Measurements from ENCODE around the gene HBS1L. TPM values are rescaled to one million over a fixed set of nuclear protein-coding genes. Genes with fewer than 3 reads are reported as not detected.

Gene HBS1L
- polyA plus RNA-seq, 1 of the 3 experiments (the other 2 are of a cell fraction) = 19.0 TPM

- Histone ChIP-seq H3K4me3 (ENCODE audit: low read depth in 2 of 2, low read length in 1 of 2) (no peak overlapping the region), H3K36me3 (replicated peaks in 1 of 2; ENCODE audit: control insufficient read depth in 1 of 2, insufficient read depth in 2 of 2, low read length in 1 of 2) (no peaks in the 10 kb centered on the region), H3K9me2 (no peaks in the 10 kb centered on the region), H3K9me3 (no peaks in the 10 kb centered on the region), H3K4me1 (ENCODE audit: control insufficient read depth in 1 of 2, insufficient read depth in 2 of 2, low read depth in 1 of 2, low read length in 1 of 2) (no peaks in the 10 kb centered on the region), H4K20me1 (ENCODE audit: insufficient read depth) (no peaks in the 10 kb centered on the region), H3K9ac (no peak overlapping the region), H3K79me2 (ENCODE audit: insufficient read depth) (no peaks in the 10 kb centered on the region), H3K4me2 (no peak overlapping the region), H3K27ac (ENCODE audit: low read depth in 2 of 2, low read length in 1 of 2) (no peak overlapping the region), H3F3A (replicated peaks; ENCODE audit: insufficient read depth) (peaks cover 3% of the 10 kb centered on the region), H2AFZ (ENCODE audit: low read depth) (no peak overlapping the region), H3K27me3 (ENCODE audit: insufficient read depth) (no peaks in the 10 kb centered on the region)
- ChIA-PET CTCF (interaction anchor here (0.9 to 1.2 kb wide), 3 partner anchors 19 to 798 kb away, joined by 3 read pairs; no protein-coding TSS in a partner anchor), POLR2A (no interaction called here)
- no peak for TF ChIP-seq FOXJ3 (CRISPR knock-in tag; IDR thresholded peaks at IDR 0.05)
- TF ChIP-seq GATA2 (CRISPR knock-in tag; IDR thresholded peaks at IDR 0.05) = no peak
- TF ChIP-seq TEAD4 (IDR thresholded peaks at IDR 0.05; ENCODE audit: borderline replicate concordance, insufficient read depth) = no peak
- no peak for TF ChIP-seq YY1 (IDR thresholded peaks at IDR 0.05; ENCODE audit: low read depth)
- no peak for TF ChIP-seq ELF1 (IDR thresholded peaks at IDR 0.05)
- DNase-seq = no peak
- 92% methylated on average over 4 of the region's 5 CpGs for WGBS (ENCODE audit: low lambda C conversion rate)
Measured at GRCh38 chr6:134921276-134921675, 133.3 kb downstream of the HBS1L start.

- Histone ChIP-seq H3K4me2 (no peak overlapping the region), H3K79me2 (ENCODE audit: insufficient read depth) (no peaks in the 10 kb centered on the region), H2AFZ (ENCODE audit: low read depth) (no peak overlapping the region), H3F3A (replicated peaks; ENCODE audit: insufficient read depth) (peaks cover 3% of the 10 kb centered on the region), H3K27ac (ENCODE audit: low read depth in 2 of 2, low read length in 1 of 2) (no peak overlapping the region), H3K4me3 (ENCODE audit: low read depth in 2 of 2, low read length in 1 of 2) (no peak overlapping the region), H3K9ac (no peak overlapping the region), H3K9me2 (no peaks in the 10 kb centered on the region), H3K27me3 (ENCODE audit: insufficient read depth) (no peaks in the 10 kb centered on the region), H3K4me1 (ENCODE audit: control insufficient read depth in 1 of 2, insufficient read depth in 2 of 2, low read depth in 1 of 2, low read length in 1 of 2) (no peaks in the 10 kb centered on the region), H3K36me3 (replicated peaks in 1 of 2; ENCODE audit: control insufficient read depth in 1 of 2, insufficient read depth in 2 of 2, low read length in 1 of 2) (no peaks in the 10 kb centered on the region), H3K9me3 (no peaks in the 10 kb centered on the region), H4K20me1 (ENCODE audit: insufficient read depth) (no peaks in the 10 kb centered on the region)
- 14% methylated on average over 2 of the region's 2 CpGs for WGBS (ENCODE audit: low lambda C conversion rate)
- TF ChIP-seq, protein P1, sequence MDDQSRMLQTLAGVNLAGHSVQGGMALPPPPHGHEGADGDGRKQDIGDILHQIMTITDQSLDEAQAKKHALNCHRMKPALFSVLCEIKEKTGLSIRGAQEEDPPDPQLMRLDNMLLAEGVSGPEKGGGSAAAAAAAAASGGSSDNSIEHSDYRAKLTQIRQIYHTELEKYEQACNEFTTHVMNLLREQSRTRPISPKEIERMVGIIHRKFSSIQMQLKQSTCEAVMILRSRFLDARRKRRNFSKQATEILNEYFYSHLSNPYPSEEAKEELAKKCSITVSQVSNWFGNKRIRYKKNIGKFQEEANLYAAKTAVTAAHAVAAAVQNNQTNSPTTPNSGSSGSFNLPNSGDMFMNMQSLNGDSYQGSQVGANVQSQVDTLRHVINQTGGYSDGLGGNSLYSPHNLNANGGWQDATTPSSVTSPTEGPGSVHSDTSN (IDR thresholded peaks at IDR 0.05) = peak; percentile 12; the same call in 1 of the 2 replicates
- no peak for TF ChIP-seq ELF1 (IDR thresholded peaks at IDR 0.05)
- POLR2A ChIA-PET = no interaction called here
- CTCF ChIA-PET = interaction anchor here (0.8 to 1.2 kb wide), 3 partner anchors 20 to 823 kb away, joined by 3 read pairs; no protein-coding TSS in a partner anchor
- no peak for DNase-seq
Measured at GRCh38 chr6:134920422-134920821, 134.2 kb downstream of the HBS1L start.

DNA sequence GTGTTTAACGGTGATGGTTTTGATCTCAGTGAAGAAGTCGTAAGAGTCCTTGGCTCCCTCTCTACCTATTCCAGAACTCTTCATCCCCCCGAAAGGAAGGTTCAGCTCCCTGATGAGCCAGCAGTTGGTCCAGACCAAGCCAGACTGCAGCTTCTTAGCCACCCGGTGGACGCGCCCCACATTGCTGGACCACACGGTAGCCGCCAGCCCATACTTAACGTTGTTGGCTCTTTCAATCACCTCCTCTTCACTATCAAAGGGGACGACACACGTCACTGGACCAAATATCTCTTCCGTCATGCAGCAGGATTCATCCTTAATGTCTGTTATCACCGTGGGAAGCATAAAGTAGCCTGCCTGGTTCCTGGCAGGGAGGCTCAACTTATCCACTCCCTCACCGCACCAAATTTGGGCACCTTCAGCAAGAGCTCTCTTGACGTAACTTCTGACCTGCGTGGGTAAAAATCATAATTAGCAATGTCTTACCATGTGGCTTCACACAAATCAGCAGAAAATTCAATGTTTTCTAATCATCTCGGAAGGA is 136.1 kb downstream of the HBS1L start:
- WGBS (ENCODE audit: low lambda C conversion rate) = 89% methylated on average over 14 of the region's 17 CpGs
- Histone ChIP-seq H3K9ac (no peak overlapping the region), H2AFZ (ENCODE audit: low read depth) (no peak overlapping the region), H3K27me3 (ENCODE audit: insufficient read depth) (no peaks in the 10 kb centered on the region), H3K9me3 (no peaks in the 10 kb centered on the region), H3F3A (replicated peaks; ENCODE audit: insufficient read depth) (peaks cover 3% of the 10 kb centered on the region), H3K9me2 (no peaks in the 10 kb centered on the region), H3K4me3 (ENCODE audit: low read depth in 2 of 2, low read length in 1 of 2) (no peak overlapping the region), H3K79me2 (ENCODE audit: insufficient read depth) (no peaks in the 10 kb centered on the region), H3K4me2 (no peak overlapping the region), H3K27ac (ENCODE audit: low read depth in 2 of 2, low read length in 1 of 2) (no peak overlapping the region), H3K36me3 (replicated peaks in 1 of 2; ENCODE audit: control insufficient read depth in 1 of 2, insufficient read depth in 2 of 2, low read length in 1 of 2) (no peaks in the 10 kb centered on the region), H3K4me1 (ENCODE audit: control insufficient read depth in 1 of 2, insufficient read depth in 2 of 2, low read depth in 1 of 2, low read length in 1 of 2) (no peaks in the 10 kb centered on the region), H4K20me1 (ENCODE audit: insufficient read depth) (no peaks in the 10 kb centered on the region)
- ChIA-PET CTCF (interaction anchor here (0.8 to 1.8 kb wide), 4 partner anchors 36 to 795 kb away, joined by 3 to 4 read pairs (median 3); no protein-coding TSS in a partner anchor), POLR2A (no interaction called here)
- DNase-seq = no peak
- TF ChIP-seq CHD2 (IDR thresholded peaks at IDR 0.05; ENCODE audit: low read length, partially characterized antibody) (no peak), TEAD4 (IDR thresholded peaks at IDR 0.05; ENCODE audit: borderline replicate concordance, insufficient read depth) (no peak), RAD21 (IDR thresholded peaks at IDR 0.05; ENCODE audit: low read length) (no peak), EZH2phosphoT487 (IDR thresholded peaks at IDR 0.05; ENCODE audit: borderline replicate concordance, low read depth) (no peak), MAX (IDR thresholded peaks at IDR 0.05; ENCODE audit: low read depth) (no peak), GATA2 (CRISPR knock-in tag; IDR thresholded peaks at IDR 0.05) (no peak), FOSL2 (IDR thresholded peaks at IDR 0.05; ENCODE audit: borderline replicate concordance, low read depth) (no peak), REST (IDR thresholded peaks at IDR 0.05; ENCODE audit: low read depth, low read length) (no peak), NRF1 (IDR thresholded peaks at IDR 0.05; ENCODE audit: low read depth, low read length) (no peak)
- TF ChIP-seq, protein P2, sequence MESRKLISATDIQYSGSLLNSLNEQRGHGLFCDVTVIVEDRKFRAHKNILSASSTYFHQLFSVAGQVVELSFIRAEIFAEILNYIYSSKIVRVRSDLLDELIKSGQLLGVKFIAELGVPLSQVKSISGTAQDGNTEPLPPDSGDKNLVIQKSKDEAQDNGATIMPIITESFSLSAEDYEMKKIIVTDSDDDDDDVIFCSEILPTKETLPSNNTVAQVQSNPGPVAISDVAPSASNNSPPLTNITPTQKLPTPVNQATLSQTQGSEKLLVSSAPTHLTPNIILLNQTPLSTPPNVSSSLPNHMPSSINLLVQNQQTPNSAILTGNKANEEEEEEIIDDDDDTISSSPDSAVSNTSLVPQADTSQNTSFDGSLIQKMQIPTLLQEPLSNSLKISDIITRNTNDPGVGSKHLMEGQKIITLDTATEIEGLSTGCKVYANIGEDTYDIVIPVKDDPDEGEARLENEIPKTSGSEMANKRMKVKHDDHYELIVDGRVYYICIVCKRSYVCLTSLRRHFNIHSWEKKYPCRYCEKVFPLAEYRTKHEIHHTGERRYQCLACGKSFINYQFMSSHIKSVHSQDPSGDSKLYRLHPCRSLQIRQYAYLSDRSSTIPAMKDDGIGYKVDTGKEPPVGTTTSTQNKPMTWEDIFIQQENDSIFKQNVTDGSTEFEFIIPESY (IDR thresholded peaks at IDR 0.05; ENCODE audit: borderline replicate concordance, low read depth) = no peak
